Measurements from ENCODE around the gene SLC9A2.

Gene SLC9A2

GRCh38 chr2:102621630-102622029, 2.3 kb downstream of the SLC9A2 start:
- TF ChIP-seq CTCF (IDR thresholded peaks at IDR 0.05; ENCODE audit: insufficient read depth, low read length, poor library complexity, severe bottlenecking): no peak
- no peak for DNase-seq (ENCODE audit: extremely low read depth, insufficient read length)
- H3K36me3 ChIP-seq (ENCODE audit: control insufficient read depth, insufficient read depth, low read length): no peaks in the 10 kb centered on the region
- H3K4me3 ChIP-seq (replicated peaks; ENCODE audit: low read depth, low read length): no peak overlapping the region
- peaks cover 2% of the 10 kb centered on the region for H3K27me3 ChIP-seq (replicated peaks; ENCODE audit: control insufficient read depth, insufficient read depth, low read length)

GRCh38 chr2:102622646-102623045, 3.3 kb downstream of the SLC9A2 start:
- TF ChIP-seq CTCF (IDR thresholded peaks at IDR 0.05; ENCODE audit: insufficient read depth, low read length, poor library complexity, severe bottlenecking): no peak
- no peak for DNase-seq (ENCODE audit: extremely low read depth, insufficient read length)
- Histone ChIP-seq H3K4me3 (replicated peaks; ENCODE audit: low read depth, low read length) (no peak overlapping the region), H3K36me3 (ENCODE audit: control insufficient read depth, insufficient read depth, low read length) (no peaks in the 10 kb centered on the region), H3K27me3 (replicated peaks; ENCODE audit: control insufficient read depth, insufficient read depth, low read length) (peaks cover 2% of the 10 kb centered on the region)

- Histone ChIP-seq H3K36me3 (ENCODE audit: control insufficient read depth, insufficient read depth, low read length) (no peaks in the 10 kb centered on the region), H3K27me3 (replicated peaks; ENCODE audit: control insufficient read depth, insufficient read depth, low read length) (no peaks in the 10 kb centered on the region), H3K4me3 (replicated peaks; ENCODE audit: low read depth, low read length) (no peak overlapping the region)
- no peak for TF ChIP-seq CTCF (IDR thresholded peaks at IDR 0.05; ENCODE audit: insufficient read depth, low read length, poor library complexity, severe bottlenecking)
- no peak for DNase-seq (ENCODE audit: extremely low read depth, insufficient read length)
Measured at GRCh38 chr2:102630458-102630857, 11.1 kb downstream of the SLC9A2 start.

GRCh38 chr2:102632380-102633175, 13.2 kb downstream of the SLC9A2 start:
- H3K27me3 ChIP-seq (replicated peaks; ENCODE audit: control insufficient read depth, insufficient read depth, low read length): no peaks in the 10 kb centered on the region
- TF ChIP-seq CTCF (IDR thresholded peaks at IDR 0.05; ENCODE audit: insufficient read depth, low read length, poor library complexity, severe bottlenecking): no peak
- DNase-seq (ENCODE audit: extremely low read depth, insufficient read length): no peak
- H3K4me3 ChIP-seq (replicated peaks; ENCODE audit: low read depth, low read length): no peak overlapping the region
- no peaks in the 10 kb centered on the region for H3K36me3 ChIP-seq (ENCODE audit: control insufficient read depth, insufficient read depth, low read length)

- TF ChIP-seq CTCF (IDR thresholded peaks at IDR 0.05; ENCODE audit: insufficient read depth, low read length, poor library complexity, severe bottlenecking): no peak
- Histone ChIP-seq H3K4me3 (replicated peaks; ENCODE audit: low read depth, low read length) (no peak overlapping the region), H3K27me3 (replicated peaks; ENCODE audit: control insufficient read depth, insufficient read depth, low read length) (no peaks in the 10 kb centered on the region), H3K36me3 (ENCODE audit: control insufficient read depth, insufficient read depth, low read length) (no peaks in the 10 kb centered on the region)
- no peak for DNase-seq (ENCODE audit: extremely low read depth, insufficient read length)
Measured at GRCh38 chr2:102634831-102635241, 15.5 kb downstream of the SLC9A2 start.

Measured in GM06990 (cell line).